ENCODE measurements around the gene HAUS8. TPM values are rescaled to one million over a fixed set of nuclear protein-coding genes. Genes with fewer than 3 reads are reported as not detected.

HAUS8 gene
- total and polyA plus RNA-seq, 2 of the 8 experiments (the other 6 are each of a cell fraction or from before 2014, with no cell fraction given) = 18.4 to 23.2 TPM

DNA sequence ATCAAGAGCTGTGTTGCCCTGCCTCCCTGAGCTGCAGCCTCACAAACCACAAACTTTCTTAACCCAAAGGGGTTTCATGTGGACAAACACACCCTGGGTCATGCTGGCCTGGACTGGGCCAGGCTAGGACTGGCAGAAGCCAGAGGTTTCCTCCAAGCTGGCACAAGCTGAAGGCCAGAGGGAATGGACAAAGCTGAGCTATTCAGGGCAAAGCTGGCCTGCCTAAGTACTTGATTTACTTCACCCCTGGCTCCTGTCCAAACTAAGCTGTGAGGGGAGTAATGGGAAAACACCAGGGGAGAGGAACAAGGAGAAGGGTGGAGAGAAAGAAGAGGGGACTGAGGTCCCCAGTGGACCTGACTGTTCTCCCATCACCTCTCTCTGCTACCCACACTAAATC lies 54.9 kb downstream of the HAUS8 start (continued):
- TF ChIP-seq, protein P1, sequence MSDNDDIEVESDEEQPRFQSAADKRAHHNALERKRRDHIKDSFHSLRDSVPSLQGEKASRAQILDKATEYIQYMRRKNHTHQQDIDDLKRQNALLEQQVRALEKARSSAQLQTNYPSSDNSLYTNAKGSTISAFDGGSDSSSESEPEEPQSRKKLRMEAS (IDR thresholded peaks at IDR 0.05) = no peak
- TF ChIP-seq TAF7 (optimal IDR thresholded peaks at IDR 0.05; ENCODE audit: borderline replicate concordance, low read depth, low read length) = no peak
- no peak for TF ChIP-seq ZNF274 (IDR thresholded peaks at IDR 0.05; ENCODE audit: borderline replicate concordance, extremely low read depth, low read length)
- no peak for TF ChIP-seq POLR2AphosphoS5 (IDR thresholded peaks at IDR 0.05; ENCODE audit: low read depth, low read length)
- TF ChIP-seq, protein P2, sequence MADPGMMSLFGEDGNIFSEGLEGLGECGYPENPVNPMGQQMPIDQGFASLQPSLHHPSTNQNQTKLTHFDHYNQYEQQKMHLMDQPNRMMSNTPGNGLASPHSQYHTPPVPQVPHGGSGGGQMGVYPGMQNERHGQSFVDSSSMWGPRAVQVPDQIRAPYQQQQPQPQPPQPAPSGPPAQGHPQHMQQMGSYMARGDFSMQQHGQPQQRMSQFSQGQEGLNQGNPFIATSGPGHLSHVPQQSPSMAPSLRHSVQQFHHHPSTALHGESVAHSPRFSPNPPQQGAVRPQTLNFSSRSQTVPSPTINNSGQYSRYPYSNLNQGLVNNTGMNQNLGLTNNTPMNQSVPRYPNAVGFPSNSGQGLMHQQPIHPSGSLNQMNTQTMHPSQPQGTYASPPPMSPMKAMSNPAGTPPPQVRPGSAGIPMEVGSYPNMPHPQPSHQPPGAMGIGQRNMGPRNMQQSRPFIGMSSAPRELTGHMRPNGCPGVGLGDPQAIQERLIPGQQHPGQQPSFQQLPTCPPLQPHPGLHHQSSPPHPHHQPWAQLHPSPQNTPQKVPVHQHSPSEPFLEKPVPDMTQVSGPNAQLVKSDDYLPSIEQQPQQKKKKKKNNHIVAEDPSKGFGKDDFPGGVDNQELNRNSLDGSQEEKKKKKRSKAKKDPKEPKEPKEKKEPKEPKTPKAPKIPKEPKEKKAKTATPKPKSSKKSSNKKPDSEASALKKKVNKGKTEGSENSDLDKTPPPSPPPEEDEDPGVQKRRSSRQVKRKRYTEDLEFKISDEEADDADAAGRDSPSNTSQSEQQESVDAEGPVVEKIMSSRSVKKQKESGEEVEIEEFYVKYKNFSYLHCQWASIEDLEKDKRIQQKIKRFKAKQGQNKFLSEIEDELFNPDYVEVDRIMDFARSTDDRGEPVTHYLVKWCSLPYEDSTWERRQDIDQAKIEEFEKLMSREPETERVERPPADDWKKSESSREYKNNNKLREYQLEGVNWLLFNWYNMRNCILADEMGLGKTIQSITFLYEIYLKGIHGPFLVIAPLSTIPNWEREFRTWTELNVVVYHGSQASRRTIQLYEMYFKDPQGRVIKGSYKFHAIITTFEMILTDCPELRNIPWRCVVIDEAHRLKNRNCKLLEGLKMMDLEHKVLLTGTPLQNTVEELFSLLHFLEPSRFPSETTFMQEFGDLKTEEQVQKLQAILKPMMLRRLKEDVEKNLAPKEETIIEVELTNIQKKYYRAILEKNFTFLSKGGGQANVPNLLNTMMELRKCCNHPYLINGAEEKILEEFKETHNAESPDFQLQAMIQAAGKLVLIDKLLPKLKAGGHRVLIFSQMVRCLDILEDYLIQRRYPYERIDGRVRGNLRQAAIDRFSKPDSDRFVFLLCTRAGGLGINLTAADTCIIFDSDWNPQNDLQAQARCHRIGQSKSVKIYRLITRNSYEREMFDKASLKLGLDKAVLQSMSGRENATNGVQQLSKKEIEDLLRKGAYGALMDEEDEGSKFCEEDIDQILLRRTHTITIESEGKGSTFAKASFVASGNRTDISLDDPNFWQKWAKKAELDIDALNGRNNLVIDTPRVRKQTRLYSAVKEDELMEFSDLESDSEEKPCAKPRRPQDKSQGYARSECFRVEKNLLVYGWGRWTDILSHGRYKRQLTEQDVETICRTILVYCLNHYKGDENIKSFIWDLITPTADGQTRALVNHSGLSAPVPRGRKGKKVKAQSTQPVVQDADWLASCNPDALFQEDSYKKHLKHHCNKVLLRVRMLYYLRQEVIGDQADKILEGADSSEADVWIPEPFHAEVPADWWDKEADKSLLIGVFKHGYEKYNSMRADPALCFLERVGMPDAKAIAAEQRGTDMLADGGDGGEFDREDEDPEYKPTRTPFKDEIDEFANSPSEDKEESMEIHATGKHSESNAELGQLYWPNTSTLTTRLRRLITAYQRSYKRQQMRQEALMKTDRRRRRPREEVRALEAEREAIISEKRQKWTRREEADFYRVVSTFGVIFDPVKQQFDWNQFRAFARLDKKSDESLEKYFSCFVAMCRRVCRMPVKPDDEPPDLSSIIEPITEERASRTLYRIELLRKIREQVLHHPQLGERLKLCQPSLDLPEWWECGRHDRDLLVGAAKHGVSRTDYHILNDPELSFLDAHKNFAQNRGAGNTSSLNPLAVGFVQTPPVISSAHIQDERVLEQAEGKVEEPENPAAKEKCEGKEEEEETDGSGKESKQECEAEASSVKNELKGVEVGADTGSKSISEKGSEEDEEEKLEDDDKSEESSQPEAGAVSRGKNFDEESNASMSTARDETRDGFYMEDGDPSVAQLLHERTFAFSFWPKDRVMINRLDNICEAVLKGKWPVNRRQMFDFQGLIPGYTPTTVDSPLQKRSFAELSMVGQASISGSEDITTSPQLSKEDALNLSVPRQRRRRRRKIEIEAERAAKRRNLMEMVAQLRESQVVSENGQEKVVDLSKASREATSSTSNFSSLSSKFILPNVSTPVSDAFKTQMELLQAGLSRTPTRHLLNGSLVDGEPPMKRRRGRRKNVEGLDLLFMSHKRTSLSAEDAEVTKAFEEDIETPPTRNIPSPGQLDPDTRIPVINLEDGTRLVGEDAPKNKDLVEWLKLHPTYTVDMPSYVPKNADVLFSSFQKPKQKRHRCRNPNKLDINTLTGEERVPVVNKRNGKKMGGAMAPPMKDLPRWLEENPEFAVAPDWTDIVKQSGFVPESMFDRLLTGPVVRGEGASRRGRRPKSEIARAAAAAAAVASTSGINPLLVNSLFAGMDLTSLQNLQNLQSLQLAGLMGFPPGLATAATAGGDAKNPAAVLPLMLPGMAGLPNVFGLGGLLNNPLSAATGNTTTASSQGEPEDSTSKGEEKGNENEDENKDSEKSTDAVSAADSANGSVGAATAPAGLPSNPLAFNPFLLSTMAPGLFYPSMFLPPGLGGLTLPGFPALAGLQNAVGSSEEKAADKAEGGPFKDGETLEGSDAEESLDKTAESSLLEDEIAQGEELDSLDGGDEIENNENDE (IDR thresholded peaks at IDR 0.05; ENCODE audit: insufficient replicate concordance, low read length) = no peak
- TF ChIP-seq SIN3A (conservative IDR thresholded peaks at IDR 0.05 in 1 of 2, IDR thresholded peaks at IDR 0.05 in 1 of 2; ENCODE audit: low read depth in 1 of 2, low read length in 2 of 2) = no peak

Data from H1 (cell line).